MCF 10A (cell line): ENCODE data around the gene ST6GAL1. TPM values are rescaled to one million over a fixed set of nuclear protein-coding genes. Genes with fewer than 3 reads are reported as not detected.

Source experiments
- BruUV-seq: library from RNA; stranded (reverse); fragments of 400-500 nt; replicated peaks from 2 replicates; lab custom pipeline; 2021; lab: Mats Ljungman, UMichigan
- CTCF ChIA-PET: fragments of 300-600 bp; sonication (Branson Sonifier 250); formaldehyde crosslinking; extraction: SDS; loops from one replicate; lab custom pipeline; 2021; ENCODE audit warnings: antibody characterized with exemption, inconsistent platforms; lab: Yijun Ruan, JAX
- POLR2A ChIA-PET: fragments of 300-600, 350-650 bp; sonication (Branson Sonifier 250); formaldehyde crosslinking; extraction: SDS; loops from one replicate; lab custom pipeline; 2020; ENCODE audit warnings: antibody characterized with exemption, inconsistent platforms; lab: Yijun Ruan, JAX
- DNase-seq: peaks from one replicate; pipeline ENCODE4 v3.0.0-alpha.2; 2018; ENCODE audit not compliant: unreplicated experiment
- H3K27ac Mint-ChIP-seq: one replicate; pipeline ENCODE4 v1.8.0; 2022; ENCODE audit warnings: mild to moderate bottlenecking, low read depth, mixed read lengths; ENCODE audit not compliant: unreplicated experiment
- H3K27me3 Mint-ChIP-seq: one replicate; pipeline ENCODE4 v1.8.0; 2022; ENCODE audit warnings: mixed read lengths; ENCODE audit not compliant: insufficient read depth, unreplicated experiment
- H3K36me3 Mint-ChIP-seq: one replicate; pipeline ENCODE4 v1.8.0; 2022; ENCODE audit warnings: mild to moderate bottlenecking, moderate library complexity, mixed read lengths; ENCODE audit not compliant: insufficient read depth, unreplicated experiment
- H3K4me1 Mint-ChIP-seq: one replicate; pipeline ENCODE4 v1.8.0; 2022; ENCODE audit warnings: mixed read lengths; ENCODE audit not compliant: insufficient read depth, unreplicated experiment
- H3K4me3 Mint-ChIP-seq: one replicate; pipeline ENCODE4 v1.8.0; 2022; ENCODE audit warnings: mild to moderate bottlenecking, moderate library complexity, mixed read lengths; ENCODE audit not compliant: unreplicated experiment
- H3K9me3 Mint-ChIP-seq: one replicate; pipeline ENCODE4 v1.8.0; 2022; ENCODE audit warnings: mixed read lengths; ENCODE audit not compliant: unreplicated experiment
- CTCF ChIP-seq: fragments of 200-600 bp; IDR thresholded peaks from one replicate; pipeline ENCODE4 v1.8.0; 2022; ENCODE audit warnings: antibody characterized with exemption, mild to moderate bottlenecking; ENCODE audit not compliant: unreplicated experiment
- intact Hi-C: fragments of 100-400 bp; cut with micrococcal nuclease; formaldehyde crosslinking; loops from 2 replicates; pipeline ENCODE4 v1.14.1; 2022
- total RNA-seq: library from RNA; stranded (reverse); gene quantifications from 2 replicates; pipeline ENCODE4 v1.2.3, GENCODE V29; 2022

The ST6GAL1 gene
- total RNA-seq, 1 experiment from 2014 or later: 18.8 TPM

- Mint-ChIP-seq H3K36me3 (no peaks in the 10 kb centered on the region), H3K9me3 (peaks cover 2% of the 10 kb centered on the region), H3K4me3 (no peak overlapping the region), H3K4me1 (peaks cover 14% of the 10 kb centered on the region), H3K27ac (peak overlapping the region; percentile 54), H3K27me3 (no peaks in the 10 kb centered on the region)
- TF ChIP-seq CTCF: no peak
- POLR2A ChIA-PET: interaction anchor here (0.9 kb wide), 1 partner anchor 21 kb away, joined by 3 read pairs; no protein-coding TSS in a partner anchor
- CTCF ChIA-PET: interaction anchor here (1.0 to 1.8 kb wide), 2 partner anchors 82 to 163 kb away, joined by 4 to 5 read pairs; no protein-coding TSS in a partner anchor
- intact Hi-C loops: no loop called here
- no TSS peak for BruUV-seq
- DNase-seq: peak; percentile 21
Measured at GRCh38 chr3:187013159-187013716, 82.9 kb downstream of the ST6GAL1 start.

- intact Hi-C loops: no loop called here
- no peak for TF ChIP-seq CTCF
- H3K36me3 Mint-ChIP-seq: no peaks in the 10 kb centered on the region
- BruUV-seq: no TSS peak
- H3K27ac Mint-ChIP-seq: peak overlapping the region; percentile 84
- ChIA-PET POLR2A (interaction anchor here (0.7 to 1.1 kb wide), 2 partner anchors 48 to 97 kb away, joined by 4 to 7 read pairs; no protein-coding TSS in a partner anchor), CTCF (interaction anchor here (1.8 kb wide), 1 partner anchor 164 kb away, joined by 4 read pairs; no protein-coding TSS in a partner anchor)
- H3K27me3 Mint-ChIP-seq: no peaks in the 10 kb centered on the region
- no peaks in the 10 kb centered on the region for H3K9me3 Mint-ChIP-seq
- peak; percentile 57 for DNase-seq
- H3K4me3 Mint-ChIP-seq: no peak overlapping the region
- H3K4me1 Mint-ChIP-seq: peaks cover 14% of the 10 kb centered on the region
Measured at GRCh38 chr3:187014417-187014864, 84.1 kb downstream of the ST6GAL1 start.

- ChIA-PET POLR2A (interaction anchor here (1.4 kb wide), 1 partner anchor 210 kb away, joined by 4 read pairs; the partner anchor contains the start of gene RFC4), CTCF (no interaction called here)
- peak overlapping the region; percentile 84 for H3K27ac Mint-ChIP-seq
- H3K9me3 Mint-ChIP-seq: no peaks in the 10 kb centered on the region
- intact Hi-C loops: no loop called here
- no peak for TF ChIP-seq CTCF
- no peak overlapping the region for H3K4me3 Mint-ChIP-seq
- H3K4me1 Mint-ChIP-seq: peaks cover 14% of the 10 kb centered on the region
- no peaks in the 10 kb centered on the region for H3K27me3 Mint-ChIP-seq
- DNase-seq: no peak
- H3K36me3 Mint-ChIP-seq: no peaks in the 10 kb centered on the region
- BruUV-seq: no TSS peak
Measured at GRCh38 chr3:187015903-187016638, 85.7 kb downstream of the ST6GAL1 start.
